ENCODE data around the gene ABTB2.

DNA sequence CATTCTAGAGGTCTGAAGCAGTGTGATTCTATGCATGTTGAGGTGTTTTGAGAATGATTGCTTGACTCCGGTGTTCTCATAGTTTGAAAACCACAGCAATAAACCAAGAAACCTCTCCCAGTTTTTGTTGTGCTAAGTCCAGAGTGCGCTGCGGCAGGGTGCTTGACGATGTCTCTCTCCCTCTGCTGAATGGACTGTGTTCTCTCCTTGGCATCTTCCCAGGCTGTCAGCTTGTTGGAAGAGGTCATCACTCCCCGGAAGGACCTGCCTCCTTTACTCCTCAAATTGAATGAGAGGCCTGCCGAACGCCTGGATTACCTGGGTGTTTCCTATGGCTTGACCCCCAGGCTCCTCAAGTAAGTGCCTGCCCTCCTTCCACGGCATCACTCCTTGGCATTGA is 221.4 kb downstream of the ABTB2 start:
- TF ChIP-seq TARDBP (IDR thresholded peaks at IDR 0.05) (no peak), SP1 (IDR thresholded peaks at IDR 0.05) (no peak), SUZ12 (IDR thresholded peaks at IDR 0.05) (no peak), ELF4 (IDR thresholded peaks at IDR 0.05) (no peak), BHLHE40 (IDR thresholded peaks at IDR 0.05; ENCODE audit: borderline replicate concordance) (no peak), FOXM1 (IDR thresholded peaks at IDR 0.05; ENCODE audit: borderline replicate concordance) (no peak), LEF1 (IDR thresholded peaks at IDR 0.05; ENCODE audit: borderline replicate concordance) (no peak), FOXK2 (IDR thresholded peaks at IDR 0.05) (no peak)

Measured in HEK293T (cell line).